GM19023 (cell line): ENCODE measurements around the gene ARCN1.

ENCODE experiments used
- ATAC-seq: cut with Tn5 transposase; IDR thresholded peaks from one replicate; pipeline ENCODE4 v1.9.1; 2021; ENCODE audit warnings: mild to moderate bottlenecking, moderate library complexity; ENCODE audit not compliant: unreplicated experiment

ARCN1 gene

GRCh38 chr11:118619444-118620197 lies 47.4 kb downstream of the ARCN1 start:
- ATAC-seq: no peak

DNA sequence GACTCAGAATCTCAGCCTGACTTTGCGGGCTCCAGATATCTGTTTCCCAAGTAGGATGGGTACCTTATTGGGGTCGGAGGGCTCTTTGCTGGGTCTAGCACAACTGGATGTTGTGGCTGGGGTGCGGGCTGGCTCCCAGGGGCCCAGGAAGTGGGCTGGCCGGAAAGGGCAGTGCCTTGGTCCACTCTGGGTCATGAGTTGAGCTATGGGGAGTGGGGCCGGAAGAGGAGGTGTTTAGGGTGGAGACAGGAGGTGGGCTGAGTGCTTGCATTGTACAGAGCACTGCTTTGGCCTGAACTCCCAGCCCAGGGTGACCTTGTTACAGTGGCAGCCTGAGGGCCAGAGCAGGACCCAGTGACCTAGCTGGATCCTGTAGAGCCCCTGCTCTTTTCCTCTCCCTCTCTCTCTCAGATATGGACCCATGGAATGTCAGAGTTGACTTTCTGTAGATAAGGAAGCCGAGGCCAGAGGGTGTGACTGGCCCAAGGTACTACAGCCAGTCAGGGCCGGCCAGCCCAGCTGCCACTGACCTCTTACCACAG lies 48.4 kb downstream of the ARCN1 start:
- no peak for ATAC-seq

DNA sequence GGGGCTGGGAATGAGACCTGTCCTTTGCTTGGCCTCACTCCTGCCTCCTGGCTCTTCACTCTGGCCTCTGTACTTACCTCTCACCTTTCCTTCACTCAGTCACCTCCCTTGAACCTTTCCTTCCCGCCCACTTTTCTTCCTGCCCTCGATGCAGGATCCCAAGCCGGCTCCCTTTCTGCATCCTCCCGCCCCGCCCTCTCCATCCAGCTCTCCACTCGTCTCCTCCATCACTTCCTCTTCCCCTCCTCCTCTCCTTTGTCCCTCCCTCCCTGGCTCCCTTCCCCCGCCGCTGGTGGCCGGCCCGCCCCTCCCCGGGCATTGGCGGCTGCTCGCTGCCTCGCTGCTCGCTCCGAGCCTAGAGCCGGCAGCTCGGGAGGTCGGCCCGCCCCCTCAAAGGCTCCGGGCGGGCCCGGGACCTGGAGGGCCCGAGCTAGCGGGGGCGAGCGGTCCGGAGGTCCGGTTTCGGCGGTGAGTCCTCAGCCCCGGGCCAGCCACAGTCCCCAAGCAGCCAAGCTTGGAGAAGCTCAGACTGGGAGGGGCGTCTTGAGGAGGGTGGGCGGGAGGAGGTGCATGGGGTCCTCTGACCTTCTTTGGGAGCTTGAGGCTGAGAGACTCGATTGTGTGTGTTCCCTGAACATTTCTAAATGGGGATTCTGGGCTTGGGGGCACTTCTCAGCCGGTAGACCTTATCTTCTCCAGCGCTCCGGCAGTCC lies 49.0 kb downstream of the ARCN1 start:
- ATAC-seq: no peak

- no peak for ATAC-seq
These were observed 49.7 kb downstream of the ARCN1 start for GRCh38 chr11:118621784-118622375.

GRCh38 chr11:118622376-118623268 lies 50.4 kb downstream of the ARCN1 start:
- ATAC-seq: no peak

GRCh38 chr11:118623269-118623655 lies 51.1 kb downstream of the ARCN1 start:
- no peak for ATAC-seq

- no peak for ATAC-seq
These were observed 53.0 kb downstream of the ARCN1 start for GRCh38 chr11:118625036-118625690.

- ATAC-seq: no peak
These were observed 53.8 kb downstream of the ARCN1 start for GRCh38 chr11:118625976-118626375.

GRCh38 chr11:118627566-118627965 lies 55.4 kb downstream of the ARCN1 start:
- ATAC-seq: no peak

- ATAC-seq: no peak
These were observed 55.8 kb downstream of the ARCN1 start for GRCh38 chr11:118628031-118628430.

GRCh38 chr11:118628432-118628831 lies 56.2 kb downstream of the ARCN1 start:
- no peak for ATAC-seq

GRCh38 chr11:118628861-118629549 lies 56.8 kb downstream of the ARCN1 start:
- ATAC-seq: no peak

DNA sequence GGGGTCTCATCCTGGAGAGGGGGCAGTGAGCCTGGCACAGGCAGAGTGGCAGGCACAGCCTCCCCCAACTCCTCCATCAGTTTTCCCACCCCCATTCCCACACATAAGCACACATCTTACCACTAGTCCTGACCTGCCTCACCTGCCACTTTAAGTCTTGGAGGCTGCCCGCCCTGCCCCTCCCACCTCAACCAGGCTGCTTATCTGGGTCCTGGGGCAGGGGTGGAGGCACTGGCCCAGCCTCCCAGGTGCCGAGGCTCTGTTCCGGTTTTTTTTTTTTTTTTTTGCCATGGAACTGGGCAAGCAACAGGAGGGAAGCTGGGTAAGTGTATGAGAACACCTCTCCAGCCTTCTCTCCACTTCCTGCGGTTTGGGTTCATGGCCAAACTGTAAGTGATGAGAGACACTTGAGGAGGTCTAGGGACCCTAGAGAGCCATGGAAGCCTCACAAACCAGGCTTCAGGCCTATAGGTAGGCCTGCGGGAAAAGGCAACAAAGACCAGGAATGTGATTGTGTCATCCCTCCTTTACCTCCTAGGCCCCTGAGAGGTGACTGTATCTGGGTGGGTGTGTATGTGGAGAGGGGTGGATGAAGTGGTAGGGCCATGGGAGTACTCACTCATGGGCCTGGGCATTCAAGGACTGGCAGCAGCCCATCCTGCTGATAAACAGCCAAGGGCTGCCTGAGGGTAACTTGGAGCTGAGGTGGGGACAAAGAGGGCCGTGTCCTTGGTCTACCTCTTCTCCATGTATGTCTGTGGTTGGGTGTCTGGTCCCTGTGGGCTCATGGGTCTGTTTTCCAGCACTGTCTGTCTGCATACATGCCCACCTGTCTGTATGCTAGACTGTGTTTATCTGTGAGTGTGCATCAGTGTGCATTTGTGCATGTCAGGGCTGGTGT lies 57.8 kb downstream of the ARCN1 start:
- no peak for ATAC-seq

GRCh38 chr11:118631142-118631909 lies 59.1 kb downstream of the ARCN1 start:
- ATAC-seq: no peak

- no peak for ATAC-seq
These were observed 60.5 kb downstream of the ARCN1 start for GRCh38 chr11:118632577-118633318.

DNA sequence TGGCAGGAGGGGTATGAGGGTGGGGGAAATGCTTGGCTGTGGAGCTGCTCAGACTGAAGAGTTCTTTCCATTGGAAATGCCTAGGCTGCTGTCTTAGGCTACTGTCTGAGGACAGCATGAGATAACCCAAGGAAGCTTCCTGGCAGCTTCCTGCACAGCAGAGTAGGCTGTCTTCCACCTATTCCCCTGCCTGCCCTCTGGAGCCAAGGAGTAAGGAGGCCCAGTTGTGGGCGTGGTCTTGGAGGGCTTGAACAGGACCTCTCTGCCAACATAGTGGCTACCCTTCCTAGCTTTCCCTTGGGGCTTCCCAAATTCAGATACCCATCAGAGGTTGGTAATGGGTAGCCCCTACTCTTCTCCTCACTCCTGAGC lies 61.1 kb downstream of the ARCN1 start:
- ATAC-seq: no peak

- ATAC-seq: no peak
These were observed 61.8 kb downstream of the ARCN1 start for GRCh38 chr11:118633979-118634378.
